Endometrial microvascular endothelial cells (primary cell): ENCODE data around the gene PAK4. TPM values are rescaled to one million over a fixed set of nuclear protein-coding genes. Genes with fewer than 3 reads are reported as not detected.
"Not testable (repeated sequence)": the region's sequence is repeated elsewhere in the genome, so short reads cannot be mapped to it uniquely, and the experiment has no call there.

ENCODE experiments used
- in situ Hi-C: cut with HindIII; loops from 2 replicates; pipeline ENCODE4 v1.10.0; 2017; ENCODE audit warnings: low sequenced_read_pairs, low pct_unique_long_range_greater_than_20kb; ENCODE audit errors: inconsistent ontology term
- total RNA-seq: library from RNA; depleted of rRNA; stranded (reverse); fragments of >200 nt; gene quantifications from one replicate; pipeline ENCODE4 v1.2.3, GENCODE V29; 2015; ENCODE audit errors: inconsistent ontology term

The PAK4 gene
- total RNA-seq, 1 donor from 2014 or later, result 17.9 TPM

DNA sequence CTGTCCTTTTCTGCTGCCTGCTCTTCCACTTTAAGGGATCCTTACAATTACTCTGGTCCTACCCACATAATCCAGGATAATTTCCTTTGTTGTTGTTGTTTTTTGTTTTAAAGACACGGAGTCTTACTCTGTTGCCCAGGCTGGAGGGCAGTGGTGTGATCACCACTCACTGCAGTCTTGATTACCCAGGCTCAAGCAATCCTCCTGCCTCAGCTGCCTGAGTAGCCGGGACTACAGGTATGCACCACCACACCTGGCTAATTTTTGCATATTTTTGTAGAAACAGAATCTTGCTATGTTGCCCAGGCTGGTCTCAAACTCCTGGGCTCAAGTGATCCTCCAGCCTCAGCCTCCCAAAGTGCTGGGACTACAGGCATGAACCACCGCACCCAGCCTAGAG, 89.7 kb downstream of the PAK4 start:
- in situ Hi-C loops, result not testable (repeated sequence)

DNA sequence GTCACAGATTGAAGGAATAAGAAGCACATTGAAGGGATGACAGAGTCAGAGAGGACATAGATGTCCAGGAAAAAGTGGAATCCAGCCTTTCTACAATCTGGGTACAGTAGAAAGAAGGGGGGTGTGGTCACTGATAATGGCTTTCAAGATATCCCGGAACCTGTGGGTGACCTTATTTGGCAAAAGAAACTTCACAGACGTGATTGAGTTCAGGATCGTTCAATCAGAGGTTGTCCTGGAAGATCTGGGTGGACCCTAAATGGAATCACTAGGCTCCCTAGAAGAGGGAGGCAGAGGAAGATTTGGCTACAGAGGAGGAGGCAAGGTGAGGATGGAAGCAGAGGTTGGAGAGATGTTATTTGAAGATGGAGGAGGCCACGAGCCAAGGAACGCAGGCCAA, 91.5 kb downstream of the PAK4 start:
- in situ Hi-C loops, result no loop called here

DNA sequence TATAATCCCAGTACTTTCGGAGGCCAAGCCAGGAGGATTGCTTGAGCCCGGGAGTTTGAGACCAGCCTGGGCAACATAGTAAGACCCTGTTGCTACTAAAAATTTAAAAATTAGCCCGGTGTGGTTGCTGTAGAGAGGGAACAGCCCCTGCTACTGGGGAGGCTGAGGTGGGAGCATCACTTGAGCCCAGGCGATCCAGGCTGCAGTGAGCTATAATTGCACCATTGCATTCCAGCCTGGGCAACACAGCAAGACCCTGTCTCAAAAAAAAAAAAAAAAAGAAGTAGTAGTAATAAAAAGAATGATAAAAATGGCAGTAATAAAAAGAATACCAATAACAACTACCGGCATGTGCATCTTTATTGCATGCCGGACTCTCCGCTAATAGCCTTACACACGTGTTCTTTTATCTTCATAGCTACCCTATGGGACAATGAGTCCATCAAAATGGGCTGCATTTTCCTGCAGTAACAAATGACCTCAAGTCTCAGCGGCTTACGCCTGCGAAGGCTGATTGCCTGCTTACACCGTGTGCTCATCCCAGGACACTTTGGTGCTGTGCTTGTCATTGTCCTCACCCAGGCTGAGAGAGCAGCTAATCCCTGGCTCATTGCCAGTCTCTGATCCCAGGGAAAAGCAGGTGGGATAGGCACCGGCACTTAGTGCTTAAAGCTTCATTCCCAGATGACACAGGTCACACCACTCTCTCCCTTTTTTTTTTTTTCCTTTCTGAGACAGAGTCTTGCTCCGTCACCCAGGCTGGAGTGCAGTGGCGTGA, 92.8 kb downstream of the PAK4 start:
- in situ Hi-C loops, result no loop called here

DNA sequence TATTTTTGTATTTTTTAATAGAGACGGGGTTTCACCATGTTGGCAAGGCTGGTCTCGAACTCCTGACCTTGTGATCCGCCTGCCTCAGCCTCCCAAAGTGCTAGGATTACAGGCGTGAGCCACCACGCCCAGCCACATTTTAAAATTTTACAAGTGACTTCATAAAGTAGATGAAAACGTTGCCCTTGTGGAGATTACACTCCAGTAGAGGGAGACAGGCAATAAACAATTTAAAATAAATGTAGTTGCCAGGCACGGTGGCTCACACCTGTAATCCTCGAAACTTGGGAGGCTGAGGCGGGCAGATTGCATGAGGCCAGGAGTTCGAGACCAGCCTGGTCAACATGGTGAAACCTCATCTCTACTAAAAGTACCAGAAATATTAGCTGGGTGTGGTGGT, 93.5 kb downstream of the PAK4 start:
- in situ Hi-C loops, result not testable (repeated sequence)

DNA sequence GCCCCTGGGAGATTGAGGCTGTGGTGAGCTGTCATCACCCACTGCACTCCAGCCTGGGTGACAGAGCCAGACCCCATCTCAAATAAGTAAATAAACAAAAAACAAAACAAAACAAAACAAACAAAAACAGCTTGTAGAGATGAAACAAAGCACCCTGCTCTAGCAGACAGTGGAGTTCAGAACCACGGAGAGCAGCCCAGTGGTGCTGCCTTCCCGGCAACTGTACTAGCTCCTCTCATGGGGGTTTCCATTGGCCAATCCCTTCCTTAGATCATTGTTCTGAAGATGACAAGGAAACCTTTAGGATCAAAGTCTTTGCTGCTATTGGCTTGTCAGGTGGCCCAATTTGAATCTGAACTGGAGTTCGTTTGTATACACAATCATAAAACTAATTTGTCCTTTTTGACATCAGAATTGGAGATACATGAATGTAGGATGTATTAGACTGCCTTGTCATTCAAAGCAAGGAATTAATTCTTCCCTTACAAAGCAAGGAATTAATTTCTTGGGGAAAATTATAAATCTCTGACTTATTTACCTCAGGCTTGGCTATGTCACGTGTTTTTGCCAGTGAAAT, 98.2 kb downstream of the PAK4 start:
- in situ Hi-C loops, result no loop called here

DNA sequence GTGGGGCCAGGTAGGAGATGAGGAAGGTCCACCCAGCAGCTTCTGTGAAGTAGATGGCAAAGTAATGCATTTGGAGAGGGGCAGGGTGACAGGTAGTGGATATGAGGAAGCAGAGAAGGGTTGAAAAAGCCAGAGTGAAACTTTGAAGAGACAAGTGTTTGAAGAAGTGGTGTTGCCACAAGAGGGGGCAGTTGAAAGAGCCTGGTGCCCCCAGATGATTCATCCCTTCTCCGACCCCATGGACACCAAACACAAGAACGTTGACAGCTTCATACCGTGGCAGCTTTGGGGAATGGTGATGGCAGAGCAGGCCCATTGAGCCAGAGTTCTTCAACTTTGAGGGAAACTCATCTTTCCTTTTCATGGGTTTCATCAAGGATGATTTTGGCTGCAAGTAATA, 99.3 kb downstream of the PAK4 start:
- in situ Hi-C loops, result no loop called here

Other genes starting within 250 kb of the PAK4 start
- gene RINL, start 247.5 kb upstream of the PAK4 start, total RNA-seq, result 5.0 TPM
- 73.3 TPM for gene SIRT2, start 226.2 kb upstream of the PAK4 start, total RNA-seq
- 31.4 TPM for gene NFKBIB, start 225.8 kb upstream of the PAK4 start, total RNA-seq
- gene CCER2, start 213.6 kb upstream of the PAK4 start, total RNA-seq, result not detected
- 32.5 TPM for gene SARS2, start 195.0 kb upstream of the PAK4 start, total RNA-seq
- 67.3 TPM for gene MRPS12, start 194.8 kb upstream of the PAK4 start, total RNA-seq
- 30.0 TPM for gene FBXO17, start 150.0 kb upstream of the PAK4 start, total RNA-seq
- gene FBXO27, start 93.2 kb upstream of the PAK4 start, total RNA-seq, result 8.7 TPM
- gene ACP7, start 41.4 kb upstream of the PAK4 start, total RNA-seq, result not detected
- not detected for gene NCCRP1, start 71.2 kb downstream of the PAK4 start, total RNA-seq
- not detected for gene SYCN, start 78.5 kb downstream of the PAK4 start, total RNA-seq
- gene IFNL3, start 119.2 kb downstream of the PAK4 start, total RNA-seq, result not detected
- gene IFNL4, start 123.1 kb downstream of the PAK4 start, total RNA-seq, result not detected
- gene IFNL2, start 142.6 kb downstream of the PAK4 start, total RNA-seq, result not detected
- not detected for gene IFNL1, start 170.6 kb downstream of the PAK4 start, total RNA-seq
- gene LRFN1, start 195.1 kb downstream of the PAK4 start, total RNA-seq, result 0.74 TPM
- 68.0 TPM for gene GMFG, start 210.3 kb downstream of the PAK4 start, total RNA-seq
- gene SAMD4B, start 216.6 kb downstream of the PAK4 start, total RNA-seq, result 87.2 TPM